Kidney (tissue), 14 donors: ENCODE measurements around the gene SRSF1. TPM values are rescaled to one million over a fixed set of nuclear protein-coding genes. Genes with fewer than 3 reads are reported as not detected.

Experiments used
- DNase-seq, 5 donors: peaks; one replicate each; pipeline ENCODE4 v3.0.0-alpha.2; 2013 to 2020
- FAIRE-seq: peaks from 2 replicates; lab custom pipeline; 2012; peaks lifted over from hg19 to GRCh38; lab: Jason Lieb, UNC
- H3K27ac ChIP-seq, 2 donors: one replicate each; pipeline ENCODE4 v1.7.0; 2013; ENCODE audit warnings: low read depth in 2 of 2, low read length in 2 of 2, inconsistent platforms in 1 of 2
- H3K27me3 ChIP-seq: one replicate; pipeline ENCODE4 v1.7.1; 2013; ENCODE audit warnings: low read length, inconsistent platforms; ENCODE audit not compliant: control insufficient read depth, insufficient read depth
- H3K36me3 ChIP-seq, 3 donors: one replicate each; pipeline versions ENCODE4 v1.7.0 to v1.7.1; 2013; ENCODE audit warnings: low read length in 3 of 3, control low read depth in 1 of 3, inconsistent platforms in 1 of 3; ENCODE audit not compliant: insufficient read depth in 3 of 3, control insufficient read depth in 2 of 3
- H3K4me1 ChIP-seq, 3 donors: one replicate each; pipeline versions ENCODE4 v1.7.0 to v1.7.1; 2013; ENCODE audit warnings: low read length in 3 of 3, inconsistent platforms in 1 of 3, low read depth in 1 of 3; ENCODE audit not compliant: control insufficient read depth in 2 of 3, insufficient read depth in 2 of 3
- H3K4me3 ChIP-seq, 3 donors: one replicate each; pipeline versions ENCODE4 v1.7.0 to v1.8.1; 2013; ENCODE audit warnings: low read length in 3 of 3, control low read depth in 1 of 3, inconsistent platforms in 1 of 3
- H3K9ac ChIP-seq, 3 donors: one replicate each; pipeline versions ENCODE4 v1.7.0 to v1.7.1; 2013; ENCODE audit warnings: low read length in 3 of 3, control low read depth in 1 of 3, inconsistent platforms in 1 of 3
- H3K9me3 ChIP-seq, 3 donors: one replicate each; pipeline versions ENCODE4 v1.7.0 to v1.7.1; 2013; ENCODE audit warnings: low read length in 3 of 3, control low read depth in 1 of 3, inconsistent platforms in 1 of 3; ENCODE audit not compliant: control insufficient read depth in 2 of 3, insufficient read depth in 1 of 3
- CTCF ChIP-seq: IDR thresholded peaks from 3 replicates; pipeline ENCODE4 v1.5.1; 2012; ENCODE audit warnings: mild to moderate bottlenecking, moderate library complexity, borderline replicate concordance; ENCODE audit not compliant: insufficient read depth; ENCODE audit errors: extremely low read depth
- intact Hi-C: fragments of 100-400 bp; cut with DNase I; formaldehyde crosslinking; loops from one replicate; pipeline ENCODE4 v1.11.1; 2022
- polyA plus RNA-seq: library from polyadenylated mRNA; stranded (reverse); fragments of 350-450 nt; fragmentation: Illumina TruSeq; extraction: RNeasy Lipid Tissue Mini Kit (QIAGEN cat#74804); gene quantifications from one replicate; pipeline ENCODE4 v1.2.3, GENCODE V29; 2014; ENCODE audit warnings: low read depth, low replicate concordance; ENCODE audit not compliant: insufficient read depth
- total RNA-seq: library from RNA; stranded (reverse); fragmentation: NEBNext Ultra II Directional; extraction: Animal tissue kit (Norgen Biotek cat#: 25700); gene quantifications from one replicate; pipeline ENCODE4 v1.2.1, GENCODE V29; 2021
- donor health status: control.
- donor health status: control.
- donor health status: control.
- donor health status: control.
- donor health status: control.
- donor health status: DM: yes; HTN: yes; CAD: no.
- donor health status: Normal renal cell carcinoma (clear cell type).

Gene SRSF1
- total and polyA plus RNA-seq, 2 donors from 2014 or later: 69.8 to 177 TPM

- no peaks in the 10 kb centered on the region for H3K9me3 ChIP-seq
- FAIRE-seq (no peak), DNase-seq (peak in 2 of 5 donors; percentile 6 to 8)
- TF ChIP-seq CTCF: no peak
- no peak overlapping the region for H3K9ac ChIP-seq
- no peak overlapping the region for H3K4me3 ChIP-seq
- H3K4me1 ChIP-seq: no peaks in the 10 kb centered on the region
- intact Hi-C loops: no loop called here
- no peak overlapping the region for H3K27ac ChIP-seq
- H3K27me3 ChIP-seq: no peaks in the 10 kb centered on the region
- no peaks in the 10 kb centered on the region for H3K36me3 ChIP-seq
Observed at GRCh38 chr17:58043221-58044181, 36.5 kb upstream of the SRSF1 start.

- intact Hi-C loops: no loop called here
- no peak overlapping the region for H3K27ac ChIP-seq
Observed at GRCh38 chr17:58041161-58041560, 34.1 kb upstream of the SRSF1 start.

GRCh38 chr17:58040386-58040785 is 33.3 kb upstream of the SRSF1 start:
- intact Hi-C loops: no loop called here
- FAIRE-seq: no peak
- no peak for DNase-seq
- Histone ChIP-seq H3K36me3 (no peaks in the 10 kb centered on the region), H3K9me3 (no peaks in the 10 kb centered on the region), H3K4me1 (no peaks in the 10 kb centered on the region), H3K4me3 (no peak overlapping the region), H3K9ac (no peak overlapping the region), H3K27ac (no peak overlapping the region), H3K27me3 (no peaks in the 10 kb centered on the region)
- no peak for TF ChIP-seq CTCF

More at GRCh38 chr17:58041161-58041560, 34.1 kb upstream of the SRSF1 start:
- Histone ChIP-seq H3K27me3 (no peaks in the 10 kb centered on the region), H3K4me1 (no peaks in the 10 kb centered on the region), H3K36me3 (no peaks in the 10 kb centered on the region), H3K9ac (no peak overlapping the region), H3K9me3 (no peaks in the 10 kb centered on the region), H3K4me3 (no peak overlapping the region)
- TF ChIP-seq CTCF: no peak
- DNase-seq (no peak), FAIRE-seq (no peak)
